Kidney glomerular epithelial cell (primary cell): Measurements from ENCODE around the gene HLA-DQA1.
A peak's percentile ranks its signal among the peaks of the same experiment; 100 is the strongest.
"Not testable (repeated sequence)": the region's sequence is repeated elsewhere in the genome, so short reads cannot be mapped to it uniquely, and the experiment has no call there.

Source experiments
- DNase-seq: peaks from one replicate; lab custom pipeline; 2025; lab: John Stamatoyannopoulos, UW

The HLA-DQA1 gene

DNA sequence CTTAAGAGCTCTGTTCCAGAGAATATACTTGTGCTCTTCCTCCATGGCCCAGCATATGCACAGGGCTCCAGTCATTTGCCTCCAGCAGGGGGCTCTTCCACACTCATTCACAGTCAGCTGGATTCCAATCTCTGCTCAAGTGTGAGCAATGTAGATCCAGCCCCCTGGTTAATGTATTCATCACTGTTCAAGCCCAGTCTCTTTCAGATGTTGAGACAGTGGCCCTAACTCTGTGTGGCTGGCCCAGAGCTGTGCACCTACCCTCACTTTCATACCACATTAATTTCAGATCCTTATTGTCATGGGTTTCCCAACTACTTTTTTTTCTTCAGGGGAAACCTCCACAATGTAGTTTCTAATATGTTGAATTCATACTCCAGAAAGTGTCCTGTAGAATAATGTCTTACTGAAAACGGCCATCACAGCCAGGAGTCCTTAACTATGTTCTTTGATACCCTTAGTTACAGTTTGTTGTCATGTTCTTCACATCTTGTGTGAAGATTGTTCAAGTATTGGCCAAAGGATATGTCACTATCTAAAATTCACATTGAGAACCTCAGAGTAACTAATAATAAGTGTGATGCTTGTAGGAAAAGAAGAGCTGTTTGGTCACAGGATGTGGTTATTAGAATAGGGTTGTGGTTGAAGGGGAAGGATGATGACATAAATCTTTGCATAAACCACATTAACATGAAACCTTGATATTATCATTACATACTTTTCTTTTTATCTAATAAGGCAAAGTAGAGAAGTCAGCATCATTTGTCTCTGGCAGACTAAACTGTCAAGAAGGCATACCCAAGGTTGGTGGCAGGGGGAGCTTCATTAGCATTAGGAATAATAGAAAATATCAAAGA lies 14.4 kb upstream of the HLA-DQA1 start:
- peak; percentile 61 for DNase-seq

DNA sequence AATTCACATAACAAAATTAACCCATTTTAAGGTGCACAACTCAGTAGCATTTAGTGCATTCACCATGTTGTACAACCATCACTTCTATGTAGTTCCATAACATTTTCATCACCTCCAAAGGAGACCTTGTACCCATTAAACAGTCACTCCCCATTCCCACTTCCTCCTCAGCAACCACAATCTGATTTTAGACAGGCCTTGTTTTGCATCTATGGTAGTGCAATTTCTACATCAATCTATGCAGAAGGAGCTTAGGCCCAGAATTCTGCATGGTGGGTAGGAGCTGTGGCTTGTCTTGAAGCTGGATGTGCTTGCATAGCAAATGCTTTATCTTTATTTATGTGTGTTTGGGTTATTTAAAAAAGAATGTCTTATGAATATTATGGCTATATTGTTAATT lies 13.5 kb upstream of the HLA-DQA1 start:
- DNase-seq, result no peak

DNA sequence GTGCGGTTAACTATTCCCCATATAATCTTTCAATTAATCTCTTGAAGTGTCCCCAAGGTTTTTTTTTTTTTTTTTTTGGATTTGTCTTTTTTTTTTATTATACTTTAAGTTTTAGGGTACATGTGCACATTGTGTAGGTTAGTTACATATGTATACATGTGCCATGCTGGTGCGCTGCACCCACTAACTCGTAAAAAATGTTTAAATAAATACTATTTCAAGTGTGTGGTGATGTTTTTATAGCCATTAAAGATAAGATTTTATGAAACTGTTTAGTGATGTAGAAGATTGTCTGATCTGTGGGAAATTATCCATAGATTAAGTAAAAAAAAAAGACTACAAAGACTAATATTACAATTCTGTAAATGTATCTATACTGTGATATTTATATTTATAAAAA lies 12.6 kb upstream of the HLA-DQA1 start:
- no peak for DNase-seq

DNA sequence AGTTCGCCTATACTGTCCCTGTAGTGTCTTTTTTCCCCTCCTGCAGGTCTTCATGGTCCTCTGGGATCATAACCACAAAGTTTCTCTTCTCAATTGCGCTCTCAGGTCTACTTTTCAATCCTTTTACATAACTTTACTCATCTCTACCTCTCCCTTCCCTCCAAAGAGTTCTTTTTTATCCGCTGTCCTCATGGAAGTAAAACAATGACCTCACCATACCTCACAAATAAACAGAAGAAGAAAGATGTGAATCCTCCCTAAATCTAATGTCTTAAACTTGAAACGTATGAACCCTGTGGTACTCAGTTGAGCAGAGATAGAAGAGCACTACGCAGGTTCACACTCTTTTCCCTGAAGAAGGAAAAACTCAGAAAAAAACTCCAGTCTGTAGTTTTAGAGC lies 12.1 kb upstream of the HLA-DQA1 start:
- DNase-seq, result no peak

DNA sequence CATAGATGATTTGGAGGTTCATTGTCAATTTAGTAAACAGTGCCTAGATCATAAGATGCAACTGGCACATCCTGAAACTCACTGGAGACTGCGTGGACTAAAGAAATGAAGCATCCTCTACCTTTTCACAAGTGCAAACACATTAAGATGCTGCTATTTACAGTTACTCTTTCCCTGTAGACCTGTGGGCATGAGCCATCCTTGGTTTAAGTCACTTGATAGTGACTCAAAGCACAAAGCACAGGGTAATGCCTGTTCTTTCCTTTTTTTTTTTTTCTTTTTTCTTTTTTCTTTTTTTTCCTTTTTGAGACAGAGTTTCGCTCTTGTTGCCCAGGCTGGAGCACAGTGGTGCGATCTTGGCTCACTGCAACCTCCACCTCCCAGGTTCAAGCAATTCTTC lies 10.0 kb upstream of the HLA-DQA1 start:
- no peak for DNase-seq

DNA sequence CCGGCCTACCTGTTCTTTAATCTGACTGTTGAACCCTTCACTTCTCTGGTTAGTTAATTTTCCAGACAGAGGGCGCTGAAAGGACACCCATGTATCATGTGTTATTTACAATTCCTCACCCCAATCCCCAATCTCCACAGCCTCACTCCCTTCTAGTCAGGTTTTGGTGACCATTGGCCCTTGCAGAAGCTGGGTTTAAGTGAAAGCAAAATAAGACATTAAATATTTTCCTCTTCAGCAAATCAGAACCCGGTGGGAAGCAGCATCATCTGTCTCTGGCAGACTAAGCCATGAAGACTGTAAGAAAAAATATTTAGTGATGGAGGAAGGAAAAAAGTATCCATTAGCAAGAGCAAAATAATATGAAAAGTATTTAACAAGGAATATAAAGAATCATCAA lies 9.4 kb upstream of the HLA-DQA1 start:
- peak; percentile 58 for DNase-seq

DNA sequence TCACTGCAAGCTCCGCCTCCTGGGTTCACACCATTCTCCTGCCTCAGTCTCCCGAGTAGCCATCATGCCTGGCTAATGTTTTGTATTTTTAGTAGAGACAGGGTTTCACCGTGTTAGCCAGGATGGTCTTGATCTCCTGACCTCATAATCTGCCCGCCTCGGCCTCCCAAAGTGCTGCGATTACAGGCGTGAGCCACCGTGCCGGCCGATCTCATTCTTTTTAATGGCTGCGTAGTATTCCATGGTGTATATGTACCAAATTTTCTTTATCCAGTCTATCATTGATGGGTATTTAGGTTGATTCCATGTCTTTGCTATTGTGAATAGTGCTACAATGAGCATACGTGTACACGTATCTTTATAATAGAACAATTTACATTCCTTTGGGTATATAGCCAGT lies 7.4 kb upstream of the HLA-DQA1 start:
- not testable (repeated sequence) for DNase-seq

DNA sequence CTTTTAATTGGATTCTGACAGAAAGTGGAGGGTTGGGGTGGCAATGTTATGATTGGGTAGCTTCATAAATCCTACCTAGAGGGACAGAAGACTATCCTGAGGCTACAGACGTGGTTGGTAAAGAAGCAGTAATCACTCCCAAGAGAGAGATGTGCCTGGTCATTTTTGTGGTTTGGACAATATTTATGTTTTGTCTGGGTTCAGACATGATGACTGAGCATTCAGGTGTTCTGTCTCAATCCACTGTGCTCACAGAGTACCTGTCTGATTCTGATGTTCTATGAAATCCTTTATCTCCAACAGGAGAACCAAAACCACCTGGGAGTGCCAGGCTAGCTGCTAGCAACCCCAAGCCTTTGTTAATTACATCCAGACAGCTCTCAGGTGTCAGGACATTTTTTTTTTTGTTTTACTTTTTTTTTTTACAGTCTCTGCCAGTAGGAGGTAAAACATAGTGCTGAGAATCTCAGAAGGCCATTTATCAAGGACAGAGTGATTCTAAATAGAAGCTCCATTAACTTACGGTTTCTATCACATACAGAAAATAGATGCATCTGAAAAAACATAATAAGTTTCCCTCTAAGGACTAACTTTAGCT lies 1.6 kb upstream of the HLA-DQA1 start:
- DNase-seq, result peak; percentile 28

DNA sequence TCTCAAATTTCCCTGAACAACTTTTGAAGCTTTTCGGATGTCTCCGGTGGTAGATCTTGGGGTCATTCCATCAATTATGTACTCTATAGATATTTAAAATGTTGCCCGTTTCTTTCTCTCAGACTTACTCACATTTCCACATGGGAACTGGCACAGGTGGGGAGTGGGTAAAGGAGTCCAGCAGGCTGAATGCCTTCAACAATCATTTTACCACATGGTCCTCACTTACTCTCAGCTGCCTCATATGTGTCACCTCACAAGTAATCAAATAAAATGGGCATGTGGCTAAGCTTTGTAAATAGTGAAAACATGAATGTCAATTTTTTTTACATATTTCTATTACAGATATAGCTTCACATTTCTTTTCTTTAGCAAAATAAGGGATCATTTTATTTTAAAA lies 677 bp downstream of the HLA-DQA1 start:
- no peak for DNase-seq

DNA sequence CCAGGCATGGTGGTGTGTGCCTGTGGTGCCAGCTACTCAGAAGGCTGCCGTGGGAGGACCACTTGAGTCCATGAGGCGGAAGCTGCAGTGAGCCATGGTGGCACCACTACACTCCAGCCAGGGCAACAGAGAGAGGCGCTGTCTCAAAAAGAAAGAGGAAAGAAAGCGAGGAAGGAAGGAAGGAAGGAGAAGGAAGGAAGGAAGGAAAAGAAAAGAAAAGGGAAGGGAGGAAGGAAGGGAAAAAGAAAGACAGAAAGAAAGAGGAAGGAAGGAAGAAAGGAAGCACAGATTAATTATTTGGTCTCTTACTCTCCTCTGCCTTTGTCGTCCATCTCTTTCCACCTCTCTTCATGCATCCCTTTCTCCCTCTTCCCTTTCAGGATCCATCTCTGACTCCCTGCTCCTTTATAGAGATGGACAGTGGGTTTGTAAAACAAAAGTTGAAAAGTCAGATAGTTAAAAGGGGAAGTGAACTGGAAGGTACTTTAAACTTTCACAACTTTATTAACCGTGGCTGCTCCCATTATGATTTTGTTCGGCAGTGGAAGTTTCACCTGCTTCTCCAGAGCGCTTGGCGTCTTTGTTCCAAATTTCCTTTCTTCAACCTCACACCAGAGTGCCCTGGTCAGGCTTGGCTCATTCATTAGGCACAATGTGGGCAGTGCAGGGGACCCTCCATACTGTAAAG lies 1.5 kb downstream of the HLA-DQA1 start:
- DNase-seq, result no peak

DNA sequence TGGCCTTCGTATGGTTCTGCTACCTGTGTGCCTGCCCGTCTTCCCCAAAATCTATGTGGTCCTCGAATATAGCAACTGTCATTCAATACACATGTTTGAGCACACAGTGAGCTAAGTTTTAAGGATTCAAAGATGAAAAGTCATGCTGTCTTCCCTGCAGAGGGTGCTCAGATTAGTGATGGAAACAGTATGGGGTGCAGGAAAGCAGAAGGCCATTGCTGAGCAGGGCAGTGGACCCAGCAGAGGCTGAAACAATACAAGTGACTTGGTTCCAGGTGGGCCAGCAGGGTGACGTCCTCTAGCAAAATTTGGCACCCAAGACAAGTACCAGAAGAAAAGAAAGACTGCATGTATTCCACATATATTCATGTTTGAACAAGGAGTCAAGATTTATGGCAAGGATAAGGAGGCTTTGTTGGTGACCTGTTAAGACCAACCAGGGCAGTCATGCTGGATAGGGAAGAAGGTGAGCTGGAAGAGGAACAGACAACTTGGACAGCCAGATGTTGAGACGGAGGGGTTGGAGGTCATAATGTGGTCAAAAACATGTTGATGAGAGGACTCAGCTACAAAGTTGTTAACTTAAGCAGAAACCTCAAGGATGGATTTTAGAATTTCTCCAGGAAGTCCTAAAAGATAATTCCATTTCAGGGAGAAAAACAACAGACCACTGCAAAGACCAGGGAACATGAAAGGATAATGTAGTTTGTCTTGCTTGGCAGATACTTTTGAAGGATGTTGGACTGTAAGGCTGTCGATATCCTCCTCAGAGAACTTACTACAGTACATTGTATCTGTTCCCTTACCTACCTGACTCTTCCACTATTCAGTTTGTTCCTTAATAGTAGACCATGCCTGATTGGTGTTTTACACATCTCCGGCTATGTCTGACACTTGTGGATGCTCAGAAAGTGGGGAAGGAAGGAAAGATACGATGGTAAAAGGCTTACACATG lies 2.5 kb downstream of the HLA-DQA1 start:
- DNase-seq, result no peak

DNA sequence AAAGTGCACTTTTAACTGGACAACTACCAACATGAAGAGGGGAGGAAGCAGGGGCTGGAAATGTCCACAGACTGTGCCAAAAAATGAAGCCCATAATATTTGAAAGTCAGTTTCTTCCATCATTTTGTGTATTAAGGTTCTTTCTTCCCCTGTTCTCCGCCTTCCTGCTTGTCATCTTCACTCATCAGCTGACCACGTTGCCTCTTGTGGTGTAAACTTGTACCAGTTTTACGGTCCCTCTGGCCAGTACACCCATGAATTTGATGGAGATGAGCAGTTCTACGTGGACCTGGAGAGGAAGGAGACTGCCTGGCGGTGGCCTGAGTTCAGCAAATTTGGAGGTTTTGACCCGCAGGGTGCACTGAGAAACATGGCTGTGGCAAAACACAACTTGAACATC lies 3.9 kb downstream of the HLA-DQA1 start:
- DNase-seq, result no peak

DNA sequence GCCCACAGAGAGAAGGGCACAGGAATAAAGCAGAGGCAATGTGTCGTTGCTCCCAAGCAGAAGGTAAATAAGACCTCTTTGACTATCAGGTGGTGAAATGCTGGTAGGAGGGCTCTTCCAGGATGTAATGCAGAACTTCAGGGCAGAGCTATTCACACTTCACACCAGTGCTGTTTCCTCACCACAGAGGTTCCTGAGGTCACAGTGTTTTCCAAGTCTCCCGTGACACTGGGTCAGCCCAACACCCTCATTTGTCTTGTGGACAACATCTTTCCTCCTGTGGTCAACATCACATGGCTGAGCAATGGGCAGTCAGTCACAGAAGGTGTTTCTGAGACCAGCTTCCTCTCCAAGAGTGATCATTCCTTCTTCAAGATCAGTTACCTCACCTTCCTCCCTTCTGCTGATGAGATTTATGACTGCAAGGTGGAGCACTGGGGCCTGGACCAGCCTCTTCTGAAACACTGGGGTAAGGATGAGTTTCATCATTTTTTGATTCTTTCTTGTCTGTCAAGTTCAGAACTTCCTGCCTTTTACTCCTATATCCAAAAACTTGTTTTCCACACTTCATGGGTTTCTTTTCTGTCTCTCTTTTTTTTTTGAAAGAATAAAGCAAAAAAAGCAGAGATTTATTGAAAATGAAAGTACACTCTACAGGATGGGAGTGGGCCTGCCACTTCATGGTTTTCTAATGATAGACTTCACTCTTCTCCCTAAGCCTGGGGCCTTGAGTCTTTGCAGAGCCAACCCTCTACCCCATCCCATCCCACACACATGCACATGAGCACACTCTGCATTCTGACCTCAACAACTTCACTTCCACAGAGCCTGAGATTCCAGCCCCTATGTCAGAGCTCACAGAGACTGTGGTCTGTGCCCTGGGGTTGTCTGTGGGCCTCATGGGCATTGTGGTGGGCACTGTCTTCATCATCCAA lies 4.8 kb downstream of the HLA-DQA1 start:
- DNase-seq, result not testable (repeated sequence)

DNA sequence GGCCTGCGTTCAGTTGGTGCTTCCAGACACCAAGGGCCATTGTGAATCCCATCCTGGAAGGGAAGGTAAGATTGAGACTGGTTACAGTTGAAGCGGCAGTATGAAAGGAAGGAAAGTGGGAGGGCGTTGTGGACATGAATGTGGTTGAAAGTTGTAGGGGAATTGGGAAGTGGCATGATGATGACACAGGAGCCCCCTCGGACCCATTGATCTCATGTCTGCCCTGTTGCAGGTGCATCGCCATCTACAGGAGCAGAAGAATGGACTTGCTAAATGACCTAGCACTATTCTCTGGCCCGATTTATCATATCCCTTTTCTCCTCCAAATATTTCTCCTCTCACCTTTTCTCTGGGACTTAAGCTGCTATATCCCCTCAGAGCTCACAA lies 5.5 kb downstream of the HLA-DQA1 start:
- DNase-seq, result no peak

DNA sequence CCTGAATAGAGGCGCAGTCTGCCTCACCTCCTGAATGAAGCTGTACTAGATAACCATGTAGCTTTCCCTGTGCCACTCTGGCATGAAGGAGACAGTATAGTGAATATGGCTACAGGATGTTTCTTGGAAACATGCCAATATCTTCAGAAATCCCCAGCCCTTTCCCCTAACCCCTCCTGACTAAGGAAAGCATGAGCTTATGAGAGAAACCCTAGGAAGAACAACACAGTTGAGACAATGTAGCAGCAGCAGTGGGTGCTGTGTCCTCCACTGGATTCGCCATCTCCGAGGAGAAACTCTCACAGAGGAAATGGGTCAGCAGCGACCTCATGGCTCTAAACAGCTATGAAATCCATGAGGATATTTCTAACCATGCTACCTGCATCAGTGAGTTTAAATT lies 6.7 kb downstream of the HLA-DQA1 start:
- no peak for DNase-seq

DNA sequence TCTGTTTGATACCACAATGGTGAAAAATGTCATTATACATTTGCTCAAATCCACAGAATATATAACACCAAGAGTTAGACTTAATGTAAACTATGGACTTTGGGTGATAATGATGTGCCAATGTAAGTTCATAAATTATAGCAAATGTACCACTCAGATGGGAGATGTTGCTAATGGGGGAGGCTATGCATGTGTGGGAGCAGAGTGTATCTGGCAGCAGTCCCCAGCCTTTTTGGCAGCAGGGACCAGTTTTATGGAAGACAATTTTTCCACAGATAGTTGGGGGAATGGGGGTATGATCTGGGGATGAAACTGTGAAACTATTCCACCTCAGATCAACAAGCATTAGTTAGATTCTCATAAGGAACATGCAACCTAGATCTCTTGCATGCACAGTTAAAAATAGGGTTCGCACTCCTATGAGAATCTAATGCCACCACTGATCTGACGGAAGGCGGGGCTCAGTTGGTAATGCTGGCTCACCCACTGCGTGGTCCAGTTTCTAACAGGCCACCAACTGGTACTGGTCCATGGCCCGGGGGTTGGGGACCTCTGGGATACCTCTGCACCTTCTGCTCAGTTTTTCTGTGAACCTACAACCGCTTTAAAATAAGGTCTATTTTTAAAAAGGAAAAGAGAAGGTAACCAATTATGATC lies 8.0 kb downstream of the HLA-DQA1 start:
- DNase-seq, result no peak

DNA sequence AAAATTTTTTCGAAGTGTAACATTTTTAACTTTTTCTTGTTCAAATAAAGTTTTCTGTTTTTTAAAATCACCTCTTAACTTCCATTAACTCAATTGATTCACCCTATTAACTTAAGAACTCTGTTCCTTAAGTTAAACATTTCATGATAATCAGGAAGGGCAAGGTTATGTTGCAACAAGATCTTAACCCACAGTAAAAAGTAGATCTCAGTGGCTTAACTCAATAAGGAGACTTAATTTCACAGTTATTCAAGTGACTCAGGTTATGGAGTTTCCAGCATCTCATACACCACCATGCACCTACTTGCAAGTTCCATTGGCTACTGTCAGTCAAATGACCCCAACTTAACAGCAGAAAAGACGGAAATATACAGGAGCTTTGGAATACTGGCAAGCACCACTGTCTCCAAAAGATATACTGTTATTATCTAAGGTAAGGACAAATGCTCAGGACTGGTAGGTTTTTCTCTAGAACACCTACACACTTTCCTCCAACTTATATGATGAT lies 18.1 kb downstream of the HLA-DQA1 start:
- no peak for DNase-seq

DNA sequence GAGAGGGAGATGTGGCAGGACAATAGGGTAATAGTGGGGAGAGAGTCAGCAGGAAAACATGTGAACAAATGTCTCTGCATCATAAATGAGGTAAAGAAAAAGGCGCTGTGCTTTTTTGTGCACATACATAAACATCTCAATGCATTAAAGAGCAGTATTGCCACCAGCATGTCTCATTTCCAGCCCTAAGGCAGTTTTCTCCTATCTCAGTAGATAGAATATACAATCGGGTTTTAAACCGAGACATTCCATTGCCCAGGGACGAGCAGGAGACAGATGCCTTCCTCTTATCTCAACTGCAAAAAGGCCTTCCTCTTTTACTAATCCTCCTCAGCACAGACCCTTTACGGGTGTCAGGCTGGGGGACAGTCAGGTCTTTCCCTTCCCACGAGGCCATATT lies 20.1 kb downstream of the HLA-DQA1 start:
- DNase-seq, result not testable (repeated sequence)

DNA sequence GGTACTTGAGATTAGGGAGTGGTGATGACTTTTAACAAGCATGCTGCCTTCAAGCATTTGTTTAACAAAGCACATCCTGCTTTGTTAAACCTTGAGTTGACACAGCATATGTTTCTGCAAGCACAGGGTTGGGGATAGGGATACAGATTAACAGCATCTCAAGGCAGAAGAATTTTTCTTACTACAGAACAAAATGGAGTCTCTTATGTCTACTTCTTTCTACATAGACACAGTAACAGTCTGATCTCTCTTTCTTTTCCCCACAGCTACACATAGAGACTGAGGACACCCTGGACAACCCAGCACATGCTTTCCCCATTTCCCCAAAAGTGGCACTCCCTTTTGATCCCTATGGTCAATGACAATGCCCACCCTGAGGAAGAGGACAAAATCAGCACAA lies 20.6 kb downstream of the HLA-DQA1 start:
- DNase-seq, result not testable (repeated sequence)

DNA sequence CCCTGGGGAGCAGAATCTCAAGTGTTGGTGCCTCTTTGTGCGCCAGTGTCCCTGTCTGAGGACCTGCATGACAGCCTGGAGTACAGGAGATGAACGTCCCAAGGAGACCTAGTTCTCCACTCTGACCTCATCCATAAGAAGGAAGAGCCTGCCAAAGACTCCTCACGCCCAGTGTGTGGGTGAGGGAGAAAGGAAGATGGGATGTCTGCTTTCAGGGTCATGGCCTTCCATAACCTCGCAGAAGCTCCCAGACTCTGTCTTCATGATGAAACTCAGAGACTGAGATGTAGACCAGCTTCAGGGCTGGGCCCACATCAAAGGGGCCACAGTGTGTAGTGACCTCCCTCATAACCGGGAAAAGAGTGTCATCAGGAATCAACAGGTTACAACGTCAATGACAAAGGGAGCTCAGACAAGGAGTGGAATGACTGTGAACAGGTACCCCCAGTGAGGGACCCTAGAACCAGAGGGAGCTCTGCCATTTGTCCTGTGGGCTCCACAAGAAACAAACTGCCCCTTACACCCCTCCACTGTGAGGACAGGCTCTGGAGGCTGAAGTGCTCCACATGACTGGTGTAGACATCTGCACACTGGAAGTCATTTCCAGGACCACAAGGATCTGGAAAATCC lies 21.2 kb downstream of the HLA-DQA1 start:
- no peak for DNase-seq
